NCI-H345 (cell line): ENCODE results near the gene STAC2.
"Not testable (repeated sequence)": the region's sequence is repeated elsewhere in the genome, so short reads cannot be mapped to it uniquely, and the experiment has no call there.

Source experiments
- DNase-seq: peaks from one replicate; lab custom pipeline; 2025; lab: John Stamatoyannopoulos, UW

STAC2 gene

DNA sequence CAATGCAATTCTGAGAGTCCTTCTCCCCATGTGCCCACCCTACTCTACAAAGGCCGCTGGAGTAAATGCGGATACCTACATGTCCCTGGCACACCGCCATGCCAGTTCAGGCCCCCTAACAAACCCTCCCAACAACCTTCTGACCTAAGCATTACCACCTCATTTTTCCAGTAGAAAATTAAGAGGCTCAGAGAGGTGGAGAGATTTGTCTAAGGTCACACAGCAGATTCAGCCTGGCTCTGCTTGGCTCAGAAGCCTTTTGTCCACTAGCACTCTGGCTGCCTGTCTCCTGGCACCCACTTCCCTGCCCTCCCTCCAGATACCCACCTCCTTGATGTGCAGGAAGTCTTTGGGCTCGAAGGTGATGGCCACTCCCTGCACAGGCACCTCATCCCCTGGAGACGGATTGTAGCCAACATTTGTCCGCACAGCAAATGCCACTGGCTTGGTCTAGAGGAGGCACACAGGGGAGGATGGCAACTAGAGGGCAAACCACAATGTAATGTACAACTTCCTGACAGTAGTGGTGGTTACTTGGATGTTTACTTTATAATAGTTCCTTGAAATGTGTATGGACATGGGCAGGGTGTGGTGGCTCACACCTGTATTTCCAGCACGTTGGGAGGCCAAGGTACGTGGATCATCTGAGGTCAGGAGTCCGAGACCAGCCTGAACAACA, 38.5 kb downstream of the STAC2 start:
- no peak for DNase-seq

DNA sequence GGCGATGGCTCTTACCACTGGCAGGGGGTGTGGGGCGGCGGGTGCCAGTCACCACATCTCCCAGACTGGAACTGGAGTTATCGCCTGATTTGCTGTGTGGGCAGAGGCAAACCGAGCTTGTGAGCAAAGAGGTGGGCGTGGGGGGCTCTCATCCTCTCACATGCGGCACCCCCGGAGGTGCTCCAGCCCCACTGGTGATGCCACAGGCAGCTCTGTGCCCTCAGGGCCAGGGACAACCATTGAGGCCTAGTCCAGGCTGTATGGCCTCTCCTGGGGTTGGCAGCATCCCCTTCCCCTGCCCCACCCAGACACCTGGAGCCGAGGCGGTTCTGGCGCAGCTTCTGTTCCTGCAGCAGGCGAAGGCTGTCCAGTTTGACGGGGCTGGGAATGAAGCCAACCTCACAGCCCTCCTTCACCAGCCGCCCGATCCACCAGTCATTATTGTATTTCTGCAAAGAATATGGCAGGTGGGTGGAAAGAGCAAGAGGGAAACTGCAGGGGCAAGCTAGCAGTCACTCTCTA, 39.2 kb downstream of the STAC2 start:
- no peak for DNase-seq

DNA sequence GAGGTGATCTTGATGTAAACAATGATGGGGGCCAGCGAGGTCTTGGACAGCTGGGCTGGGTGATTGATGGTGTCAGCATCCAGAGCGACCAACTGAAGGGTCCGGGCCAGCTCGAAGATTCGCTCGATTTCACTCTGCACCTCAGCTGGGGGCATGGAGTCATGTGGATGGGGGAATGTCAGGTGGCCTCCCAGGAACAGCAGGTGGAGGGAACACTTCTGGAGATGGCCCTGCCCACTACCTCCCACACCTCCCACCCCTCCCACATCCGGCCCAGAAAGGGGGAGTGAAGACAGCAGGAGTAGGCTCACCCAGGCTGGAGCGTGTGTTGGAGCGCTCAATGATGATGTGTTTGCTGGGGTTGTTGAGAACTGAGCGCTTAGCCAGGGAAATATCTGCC, 42.0 kb downstream of the STAC2 start:
- DNase-seq: no peak

DNA sequence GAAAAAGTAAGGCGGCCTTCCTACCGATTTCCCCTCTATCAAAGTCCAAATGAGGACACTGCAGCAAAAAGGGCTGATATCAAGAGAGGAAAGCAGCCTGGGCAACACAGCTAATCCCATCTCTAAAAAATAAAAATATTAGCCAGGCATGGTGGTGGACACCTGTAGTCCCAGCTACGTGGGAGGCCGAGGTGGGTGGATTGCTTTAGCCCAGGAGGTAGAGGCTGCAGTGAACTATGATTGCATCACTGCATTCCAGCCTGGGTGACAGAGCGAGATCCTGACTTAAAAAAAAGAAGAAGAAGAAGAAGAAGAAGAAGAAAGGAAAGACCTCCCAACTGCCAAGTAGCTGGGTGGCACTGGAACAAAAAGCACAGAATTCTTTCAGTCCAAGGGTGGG, 42.7 kb downstream of the STAC2 start:
- DNase-seq: no peak

DNA sequence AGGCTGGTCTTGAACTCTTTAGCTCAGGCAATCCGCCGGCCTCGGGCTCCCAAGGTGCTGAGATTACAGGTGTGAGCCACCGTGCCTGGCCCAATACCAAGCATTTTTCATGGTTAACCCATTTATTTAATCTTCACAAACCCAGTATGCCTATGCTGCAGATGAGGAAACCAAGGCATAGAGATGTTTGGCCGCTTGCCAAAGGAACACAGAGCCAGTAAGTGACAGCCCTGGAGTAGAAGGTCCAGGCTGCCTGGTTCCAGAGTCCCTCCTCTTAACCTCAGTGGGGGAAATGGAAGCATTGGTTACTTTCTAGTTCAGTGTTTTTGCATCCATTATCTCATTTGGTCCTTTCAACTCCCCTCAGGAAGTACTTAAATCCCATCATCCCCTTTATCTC, 44.4 kb downstream of the STAC2 start:
- no peak for DNase-seq

DNA sequence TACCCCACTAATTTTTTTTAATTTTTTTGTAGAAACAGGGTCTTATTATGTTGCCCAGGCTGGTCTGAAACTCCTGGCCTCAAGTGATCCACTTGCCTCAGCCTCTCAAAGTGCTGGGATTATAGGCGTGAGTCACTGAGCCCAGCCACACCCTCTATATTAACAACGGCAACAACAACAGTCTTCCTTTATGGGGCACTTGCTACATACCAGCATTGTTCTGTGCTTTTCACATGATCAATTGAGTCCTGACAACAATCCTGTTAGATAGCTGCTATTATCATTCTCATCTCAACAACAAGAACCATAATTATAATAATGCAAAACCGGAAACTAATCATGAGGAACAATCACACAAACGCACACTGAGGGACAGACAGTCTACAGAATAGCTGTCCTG, 47.2 kb downstream of the STAC2 start:
- DNase-seq: no peak

DNA sequence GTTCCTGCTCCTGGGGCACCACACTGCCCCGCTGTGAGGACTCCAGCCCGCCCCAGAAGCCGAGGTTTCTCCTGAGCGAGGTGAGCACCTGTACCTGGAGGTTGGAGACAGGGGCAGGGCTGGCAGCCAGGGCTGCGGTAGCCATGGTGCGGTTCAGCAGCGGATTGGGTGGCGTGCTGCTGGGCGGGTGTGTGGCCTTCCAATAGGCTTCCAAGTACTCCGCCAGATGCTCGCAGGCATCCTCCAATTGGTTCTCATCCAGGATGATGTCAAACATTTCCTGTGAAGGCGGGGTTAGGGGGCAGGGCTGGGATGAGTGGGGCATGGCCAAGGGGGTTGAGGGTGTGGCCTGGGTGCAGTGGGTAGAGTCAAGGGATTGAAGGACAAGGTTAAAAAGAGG, 48.5 kb downstream of the STAC2 start:
- DNase-seq: no peak

DNA sequence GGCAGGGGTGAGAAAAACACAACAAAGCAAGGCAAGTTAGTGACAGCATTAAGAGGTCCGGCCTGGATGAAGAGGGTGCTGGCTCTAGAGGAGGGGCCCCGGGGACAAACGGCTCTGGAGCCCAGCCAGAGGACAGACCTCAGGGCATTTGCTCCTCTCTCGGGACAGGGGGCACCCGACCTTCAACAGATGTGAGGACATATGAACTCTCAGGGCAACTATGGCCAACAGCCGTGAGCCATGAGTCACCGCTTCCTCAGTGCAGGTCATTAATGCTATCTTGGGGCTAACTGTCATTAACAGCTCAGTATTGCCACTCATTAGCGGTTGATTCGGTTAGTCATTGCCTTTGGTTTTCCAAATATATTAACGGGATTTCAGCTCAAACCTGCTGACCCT, 50.1 kb downstream of the STAC2 start:
- DNase-seq: no peak

DNA sequence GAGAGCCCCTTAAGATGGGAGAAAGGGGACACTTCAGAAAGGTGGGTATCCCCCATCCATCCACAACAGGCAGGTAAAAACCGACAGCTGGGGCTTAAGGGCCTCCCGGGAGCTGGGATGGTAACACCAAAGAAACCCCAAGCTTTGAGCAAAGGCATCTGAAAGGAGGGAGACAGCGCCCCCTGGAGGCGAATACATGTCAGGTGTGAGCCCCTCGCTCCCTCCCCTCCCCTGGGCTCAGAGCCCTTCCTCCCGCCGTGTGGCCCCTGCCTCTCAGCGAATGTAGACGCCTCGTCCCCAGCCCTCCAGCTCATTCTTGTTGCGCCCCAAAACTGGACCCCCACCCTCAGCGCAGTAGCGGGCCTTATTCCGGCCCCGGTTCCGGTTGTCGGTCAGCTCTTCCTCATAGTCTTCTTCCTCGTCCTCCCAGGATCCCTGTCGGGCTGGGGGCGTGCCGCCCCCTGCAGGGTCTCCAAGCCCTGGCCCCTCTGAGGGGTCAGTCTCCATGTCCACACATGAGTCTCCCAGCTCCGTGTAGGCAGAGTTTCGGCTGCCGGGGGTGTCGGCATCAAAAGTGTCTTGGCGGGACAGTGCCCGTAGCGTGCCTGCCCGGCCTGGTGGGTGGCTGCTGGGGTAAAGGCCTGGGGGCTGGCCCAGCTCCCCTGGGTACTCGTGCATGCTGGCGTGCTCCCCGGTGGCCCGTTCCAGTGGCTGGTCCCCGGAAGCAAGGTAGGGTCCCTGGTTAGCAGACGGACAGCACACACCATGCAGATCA, 50.6 kb downstream of the STAC2 start:
- DNase-seq: peak; percentile 40

DNA sequence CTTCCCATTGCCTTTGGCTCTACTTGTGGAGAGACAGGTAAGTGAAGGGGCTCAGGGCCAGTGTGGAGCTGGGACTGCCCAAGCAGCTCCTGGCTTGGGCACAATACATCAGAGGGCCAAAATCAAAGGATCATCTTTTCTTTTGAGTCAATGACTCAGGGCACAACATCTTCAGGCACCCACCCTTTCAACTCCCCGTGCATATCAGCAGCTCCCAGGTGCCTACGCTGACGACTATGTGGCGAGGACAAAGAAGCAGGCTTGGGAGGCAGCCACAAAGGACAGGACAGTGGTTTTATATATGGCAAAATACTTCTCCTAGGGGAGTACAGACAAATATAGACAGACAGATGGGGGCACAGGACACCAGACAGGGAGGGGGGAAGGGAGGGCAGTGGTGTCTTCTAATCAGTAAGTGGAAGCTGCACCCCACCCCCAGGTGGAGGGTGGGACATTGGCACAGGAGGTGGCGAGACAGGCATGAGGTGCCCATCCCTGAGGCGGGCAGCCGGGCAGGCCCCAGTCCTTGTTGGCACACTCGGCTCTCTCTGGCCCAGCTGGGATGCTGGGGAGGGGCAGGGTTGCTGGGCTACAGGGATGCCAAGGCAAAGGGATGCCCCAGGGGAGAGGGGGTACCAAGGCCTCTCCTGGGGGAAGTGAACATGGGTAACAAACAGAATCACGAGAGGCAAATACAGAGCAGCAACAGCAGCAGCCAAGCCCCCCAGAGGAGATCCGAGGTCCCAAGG, 52.0 kb downstream of the STAC2 start:
- DNase-seq: no peak

DNA sequence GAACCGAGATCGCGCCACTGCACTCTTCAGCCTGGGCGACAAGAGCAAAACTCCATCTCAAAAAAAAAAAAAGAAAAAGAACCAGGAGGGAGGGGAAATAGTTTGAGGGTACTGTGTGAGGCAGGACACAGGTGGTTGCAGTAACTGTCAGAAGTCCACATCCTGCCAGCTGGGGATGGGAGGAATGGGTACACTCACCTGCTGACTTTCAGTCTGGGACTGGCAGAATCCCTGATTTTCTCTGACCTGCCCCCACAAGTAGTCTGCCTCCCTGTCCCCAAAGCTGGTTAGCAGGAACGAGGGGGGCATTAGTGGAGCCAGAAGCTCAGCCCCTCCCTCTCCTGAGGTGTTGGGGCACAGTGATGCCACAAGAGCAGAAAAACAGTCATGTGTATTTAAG, 52.7 kb downstream of the STAC2 start:
- no peak for DNase-seq

DNA sequence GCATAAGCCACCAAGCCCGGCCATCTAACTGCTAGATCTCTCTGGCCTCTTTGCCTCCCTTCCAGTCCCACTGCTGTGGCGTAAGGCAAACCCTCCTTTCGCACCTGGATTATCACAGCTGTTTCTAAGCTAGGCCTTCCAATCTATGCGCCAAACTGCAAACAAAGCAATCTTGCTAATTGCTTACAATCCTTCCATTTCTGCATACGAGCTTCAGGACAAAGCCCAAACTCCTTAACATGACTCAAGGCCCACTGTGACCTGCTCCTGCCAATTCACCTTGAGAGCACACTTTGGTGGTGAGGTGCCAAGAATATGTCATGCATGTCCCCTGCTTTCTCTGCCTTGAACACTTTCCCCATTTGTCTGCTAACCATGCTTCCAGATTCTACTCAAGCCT, 53.8 kb downstream of the STAC2 start:
- no peak for DNase-seq

DNA sequence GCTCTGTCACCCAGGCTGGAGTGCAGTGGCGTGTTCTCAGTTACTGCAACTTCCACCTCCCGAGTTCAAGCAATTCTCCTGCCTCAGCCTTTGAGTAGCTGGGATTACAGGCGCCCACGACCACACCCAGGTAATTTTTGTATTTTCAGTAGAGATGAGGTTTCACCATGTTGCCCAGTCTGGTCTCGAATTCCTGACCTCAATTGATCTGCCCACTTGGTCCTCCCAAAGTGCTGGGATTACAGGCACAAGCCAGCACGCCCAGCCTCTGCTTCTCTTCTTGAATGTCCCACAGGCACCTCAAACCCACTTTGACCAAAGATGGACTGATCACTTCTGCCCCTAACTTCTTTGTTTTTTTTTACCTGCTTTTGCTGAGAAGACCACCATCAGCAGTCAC, 55.2 kb downstream of the STAC2 start:
- no peak for DNase-seq

DNA sequence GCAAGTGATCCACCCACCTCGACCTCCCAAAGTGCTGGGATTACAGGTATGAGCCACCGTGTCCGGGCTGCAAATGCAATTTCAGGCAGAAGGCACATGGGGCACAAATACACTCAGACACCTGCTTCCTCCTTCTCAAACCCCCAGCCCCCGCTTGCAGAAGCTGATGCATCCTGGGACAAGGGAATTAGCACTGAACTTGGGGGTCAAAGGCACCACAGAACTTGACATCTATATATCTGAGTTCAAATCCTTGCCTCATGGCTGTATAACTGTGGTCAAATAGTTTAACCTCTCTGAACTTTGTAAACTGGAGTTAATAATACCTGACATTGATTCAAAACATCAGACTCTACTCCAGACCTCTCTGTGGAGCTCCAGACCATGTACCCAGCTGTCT, 55.6 kb downstream of the STAC2 start:
- DNase-seq: no peak

DNA sequence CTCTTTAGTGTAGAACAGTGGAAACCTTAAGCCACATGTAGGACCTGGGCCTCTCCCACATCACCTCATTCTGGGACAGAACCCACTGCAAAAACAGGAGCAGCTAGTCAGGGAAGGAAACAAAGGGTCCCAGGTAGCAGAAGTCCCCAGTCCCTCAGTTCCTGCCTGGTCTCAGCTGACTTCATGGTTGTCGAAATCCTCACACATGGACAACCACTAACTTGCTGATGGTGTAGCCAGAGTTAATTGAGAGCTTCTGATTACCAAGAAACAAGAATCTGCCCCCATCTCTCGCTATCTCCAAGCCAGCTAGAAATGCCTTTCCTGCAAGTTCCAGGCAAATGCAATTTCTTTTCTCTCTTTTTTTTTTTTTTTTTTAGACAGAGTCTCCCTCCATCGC, 56.2 kb downstream of the STAC2 start:
- no peak for DNase-seq

DNA sequence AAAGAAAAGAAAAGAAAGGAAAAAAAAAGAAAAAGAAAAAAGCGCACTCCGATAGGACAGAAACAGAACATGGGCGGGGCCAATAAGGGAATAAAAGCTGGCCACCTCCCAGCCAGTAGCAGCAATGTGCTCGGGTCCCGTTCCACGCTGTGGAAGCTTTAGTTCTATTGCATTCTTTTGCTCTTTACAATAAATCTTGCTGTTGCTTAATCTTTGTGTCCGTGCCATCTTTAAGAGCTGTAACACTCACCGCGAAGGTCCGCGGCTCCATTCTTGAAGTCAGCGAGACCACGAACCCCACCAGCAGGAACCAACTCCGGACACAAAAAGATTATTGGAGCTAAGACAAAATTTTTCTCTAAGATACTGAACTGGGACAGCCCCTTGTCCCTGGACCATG, 56.6 kb downstream of the STAC2 start:
- DNase-seq: no peak

DNA sequence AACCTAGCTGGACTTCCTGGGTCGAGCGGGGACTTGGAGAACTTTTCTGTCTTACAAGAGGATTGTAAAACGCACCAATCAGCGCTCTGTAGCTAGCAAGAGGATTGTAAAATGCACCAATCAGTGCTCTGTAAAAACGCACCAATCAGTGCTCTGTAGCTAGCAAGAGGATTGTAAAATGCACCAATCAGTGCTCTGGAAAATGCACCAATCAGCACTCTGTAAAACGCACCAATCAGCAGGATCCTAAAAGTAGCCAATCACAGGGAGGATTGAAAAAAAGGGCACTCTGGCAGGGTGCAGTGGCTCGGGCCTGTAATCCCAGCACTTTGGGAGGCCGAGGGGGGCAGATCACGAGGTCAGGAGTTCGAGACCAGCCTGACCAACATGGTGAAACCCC, 57.2 kb downstream of the STAC2 start:
- not testable (repeated sequence) for DNase-seq

DNA sequence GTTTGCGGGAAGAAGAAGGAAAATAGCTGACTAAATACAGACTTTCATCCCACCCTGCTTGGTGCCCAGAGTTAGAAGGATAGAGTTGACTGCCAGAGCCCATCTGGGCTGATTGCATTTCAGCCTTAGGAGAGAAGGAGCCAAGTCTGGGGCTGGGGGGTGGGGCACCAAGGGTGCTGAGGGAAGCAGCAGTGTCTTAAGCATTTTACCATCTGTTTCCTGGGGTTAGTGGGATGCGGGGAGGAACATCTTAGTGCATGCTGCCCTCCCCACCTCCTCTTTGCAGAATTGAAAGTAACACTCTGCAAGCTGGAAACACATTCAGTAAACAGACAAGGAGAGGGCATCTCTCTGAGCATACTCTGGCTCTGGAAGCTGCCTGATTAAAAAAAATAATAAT, 58.3 kb downstream of the STAC2 start:
- DNase-seq: no peak

DNA sequence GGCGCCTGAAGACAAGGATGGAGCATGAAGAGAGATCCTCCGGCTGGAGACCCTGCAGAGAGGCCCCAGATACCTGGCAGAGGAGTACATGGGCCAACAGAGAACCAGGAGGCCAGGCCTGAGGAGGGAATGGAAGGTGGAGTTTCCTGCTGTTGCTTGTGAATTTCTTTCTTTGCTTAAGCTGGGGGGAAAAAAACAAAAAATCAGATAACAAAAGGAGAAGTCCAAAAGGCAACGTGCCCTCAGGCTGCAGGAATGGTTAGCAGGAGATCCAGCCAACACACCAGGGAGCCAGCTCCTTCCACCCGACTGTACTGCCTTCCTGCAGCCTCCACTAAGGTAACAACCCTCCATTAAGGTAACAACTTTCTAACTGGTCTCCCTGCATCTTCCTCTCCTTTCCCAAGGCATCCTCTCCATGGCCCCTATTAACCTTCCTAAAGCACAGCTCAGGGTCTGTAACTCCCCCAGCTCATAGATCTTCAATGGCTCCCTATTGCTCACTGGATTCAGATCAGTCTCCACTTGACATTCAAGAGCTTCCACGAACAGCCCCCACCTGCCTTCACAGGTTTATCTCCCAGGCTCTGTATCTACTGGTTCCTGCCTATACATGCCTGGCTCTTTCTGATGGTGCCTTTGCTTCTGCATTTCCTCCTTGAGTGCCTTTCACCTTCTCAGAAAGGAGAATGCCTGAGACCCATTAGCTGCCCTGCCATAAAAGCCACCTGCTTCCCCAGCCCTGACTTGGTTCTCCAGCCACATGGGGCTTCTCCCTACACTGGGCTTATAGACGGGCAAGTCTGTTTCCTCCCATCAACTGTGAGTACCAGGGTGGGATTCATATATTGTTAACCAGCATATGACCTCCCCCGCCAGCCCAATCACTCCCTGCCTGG, 59.1 kb downstream of the STAC2 start:
- no peak for DNase-seq

DNA sequence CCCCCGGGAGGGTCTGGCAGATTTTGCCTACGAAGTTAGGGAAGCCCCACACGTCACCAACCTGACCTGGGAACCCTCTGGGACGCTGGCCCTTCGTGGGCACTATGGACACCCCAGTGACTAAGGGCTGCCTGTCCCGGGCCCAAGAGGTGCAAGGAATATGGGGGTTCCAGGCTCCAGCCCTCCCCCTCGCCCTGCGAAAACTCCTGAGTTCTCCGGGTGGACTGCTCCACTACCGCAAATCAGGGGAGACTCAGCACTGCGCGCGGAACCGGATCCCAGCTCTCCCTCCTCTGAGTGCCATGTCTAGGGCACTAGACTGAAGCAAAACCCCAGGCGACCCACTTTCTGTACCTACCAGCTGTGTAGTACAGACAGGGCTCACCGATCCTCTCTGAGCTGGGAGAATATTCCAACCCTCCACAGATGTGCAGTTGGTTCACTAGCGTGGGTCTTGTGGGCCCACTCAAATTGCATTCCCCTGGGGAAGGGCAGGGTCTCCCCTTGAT, 59.9 kb downstream of the STAC2 start, which contains the start of gene ARL5C:
Gene ARL5C, minus strand, starts transcription at position 321 of the 509 bp plus-strand sequence. CDS start 401 bp downstream, outside the sequence.
- no peak for DNase-seq

DNA sequence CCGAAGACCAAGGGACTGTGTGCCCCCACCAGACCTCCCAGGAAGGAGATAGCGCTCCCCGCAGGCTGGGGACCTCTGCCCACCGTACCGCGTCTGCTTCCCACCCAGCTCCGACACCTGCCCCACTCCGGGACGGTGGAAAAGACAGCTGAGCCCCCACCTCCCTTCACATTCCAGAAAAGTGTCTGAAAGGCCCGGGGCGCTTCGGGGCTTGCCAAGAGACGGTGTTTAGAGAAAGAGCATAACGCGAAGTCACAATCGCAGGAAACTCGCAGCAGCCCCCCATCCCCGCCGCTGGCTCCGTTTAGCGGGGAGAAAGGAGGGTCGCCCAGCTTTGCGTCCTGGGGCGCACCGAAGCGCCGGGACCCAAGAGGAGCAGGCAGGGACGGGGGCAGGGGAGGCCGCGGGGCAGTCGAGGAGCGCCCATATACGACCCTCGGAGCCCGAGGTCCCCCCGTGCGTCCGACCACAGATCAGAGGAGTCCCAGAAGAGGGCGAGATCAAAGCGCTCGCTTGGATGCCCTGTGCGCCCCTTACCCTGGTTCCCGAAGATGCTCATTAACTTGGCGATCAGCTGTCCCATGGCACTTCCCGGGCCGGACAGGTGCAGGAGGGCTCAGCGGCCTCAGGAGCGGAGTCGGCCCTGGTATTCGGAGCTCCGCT, 60.4 kb downstream of the STAC2 start:
- no peak for DNase-seq
